Measurements from ENCODE around the gene ITPA.

ITPA gene

GRCh38 chr20:3243718-3244358 lies 34.5 kb downstream of the ITPA start:
- DNase-seq (ENCODE audit: low read depth in 3 of 3, low spot score in 1 of 3) = no peak

DNA sequence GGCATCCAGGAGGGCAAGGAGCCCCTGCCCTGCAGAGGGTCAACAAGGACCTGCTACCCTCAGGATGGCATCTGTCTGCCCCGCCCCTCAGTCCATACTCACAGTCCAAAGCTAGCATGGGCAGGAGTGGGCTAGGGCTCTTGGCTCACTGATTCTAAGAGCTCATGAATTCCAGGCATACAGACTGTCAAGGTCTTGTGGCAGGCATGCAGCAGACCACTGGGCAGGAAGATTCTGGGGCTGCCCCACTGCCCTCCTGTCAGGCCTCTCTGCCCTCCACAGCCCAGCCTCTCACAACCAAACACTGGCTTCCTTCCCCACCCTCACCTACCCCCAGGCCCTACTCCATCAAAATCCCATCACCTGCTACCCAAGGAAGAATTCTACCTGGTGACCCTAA lies 35.3 kb downstream of the ITPA start:
- DNase-seq (ENCODE audit: low read depth in 3 of 3, low spot score in 1 of 3) = no peak

DNA sequence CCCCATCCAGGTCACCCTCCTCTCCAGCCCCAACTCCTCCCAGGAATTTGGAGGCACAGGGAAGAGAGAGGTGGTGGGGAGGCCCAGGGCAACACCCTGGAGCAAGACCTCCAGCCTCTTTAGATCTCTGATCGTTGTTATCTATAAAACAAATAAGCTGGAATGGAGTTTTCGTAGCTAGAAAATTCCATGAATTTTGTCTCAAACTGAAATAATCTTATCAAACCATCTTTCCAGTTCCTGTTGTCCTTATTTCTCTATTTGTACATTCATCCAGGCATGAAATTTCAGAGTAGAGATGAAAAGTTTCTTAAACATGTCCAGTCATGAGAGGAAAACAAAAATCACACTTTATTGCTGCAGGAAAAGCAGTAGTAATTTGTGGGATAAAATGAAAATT lies 35.9 kb downstream of the ITPA start:
- no peak for DNase-seq (ENCODE audit: low read depth in 3 of 3, low spot score in 1 of 3)

GRCh38 chr20:3245711-3246110 lies 36.4 kb downstream of the ITPA start:
- DNase-seq (ENCODE audit: low read depth in 3 of 3, low spot score in 1 of 3) = no peak

DNA sequence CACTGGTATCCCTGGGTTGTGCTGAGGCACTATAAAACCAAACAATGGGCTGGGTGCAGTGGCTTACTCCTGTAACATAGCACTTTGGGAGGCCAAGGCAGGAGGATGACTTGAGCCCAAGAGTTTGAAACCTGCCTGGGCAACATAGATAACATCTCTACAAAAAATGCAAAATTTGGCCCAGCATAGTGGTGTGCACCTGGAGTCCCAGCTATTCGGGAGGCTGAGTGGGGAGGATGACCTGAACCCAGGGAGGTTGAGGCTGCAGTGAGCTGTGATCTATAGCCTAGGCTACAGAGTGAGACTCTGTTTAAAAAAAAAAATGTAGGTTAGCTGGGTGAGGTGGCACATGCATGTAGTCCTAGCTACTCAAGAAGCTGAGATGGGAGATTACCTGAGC lies 37.4 kb downstream of the ITPA start:
- no peak for DNase-seq (ENCODE audit: low read depth in 3 of 3, low spot score in 1 of 3)

- no peak for DNase-seq (ENCODE audit: low read depth in 3 of 3, low spot score in 1 of 3)
Measured at GRCh38 chr20:3247638-3248037, 38.3 kb downstream of the ITPA start.

GRCh38 chr20:3248167-3248992 lies 39.1 kb downstream of the ITPA start:
- no peak for DNase-seq (ENCODE audit: low read depth in 3 of 3, low spot score in 1 of 3)

GRCh38 chr20:3248993-3249347 lies 39.7 kb downstream of the ITPA start:
- no peak for DNase-seq (ENCODE audit: low read depth in 3 of 3, low spot score in 1 of 3)

- DNase-seq (ENCODE audit: low read depth in 3 of 3, low spot score in 1 of 3) = no peak
Measured at GRCh38 chr20:3250091-3250504, 40.8 kb downstream of the ITPA start.

- DNase-seq (ENCODE audit: low read depth in 3 of 3, low spot score in 1 of 3) = no peak
Measured at GRCh38 chr20:3251806-3252205, 42.5 kb downstream of the ITPA start.

GRCh38 chr20:3255728-3256127 lies 46.4 kb downstream of the ITPA start:
- DNase-seq (ENCODE audit: low read depth in 3 of 3, low spot score in 1 of 3) = no peak

- no peak for DNase-seq (ENCODE audit: low read depth in 3 of 3, low spot score in 1 of 3)
Measured at GRCh38 chr20:3258429-3258828, 49.1 kb downstream of the ITPA start.

DNA sequence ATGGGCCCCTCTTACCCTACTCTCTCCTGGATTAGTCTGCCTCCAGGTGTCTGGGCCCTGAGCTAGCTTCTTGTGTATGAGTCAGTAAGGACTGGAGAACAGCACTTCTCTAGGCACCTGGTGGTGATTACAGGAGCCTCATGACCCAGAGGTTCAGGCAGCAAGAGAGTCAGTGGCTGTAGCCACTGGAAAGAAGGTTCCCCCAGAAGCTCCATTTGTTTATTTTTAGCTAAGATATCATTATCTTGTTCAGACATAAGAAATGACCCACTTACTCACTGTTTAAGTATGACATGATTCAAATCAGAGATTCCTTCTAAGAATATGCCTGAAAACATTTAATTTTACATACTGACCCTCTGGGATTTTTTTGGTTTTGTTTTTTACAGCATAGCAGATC lies 53.3 kb downstream of the ITPA start:
- no peak for DNase-seq (ENCODE audit: low read depth in 3 of 3, low spot score in 1 of 3)

DNA sequence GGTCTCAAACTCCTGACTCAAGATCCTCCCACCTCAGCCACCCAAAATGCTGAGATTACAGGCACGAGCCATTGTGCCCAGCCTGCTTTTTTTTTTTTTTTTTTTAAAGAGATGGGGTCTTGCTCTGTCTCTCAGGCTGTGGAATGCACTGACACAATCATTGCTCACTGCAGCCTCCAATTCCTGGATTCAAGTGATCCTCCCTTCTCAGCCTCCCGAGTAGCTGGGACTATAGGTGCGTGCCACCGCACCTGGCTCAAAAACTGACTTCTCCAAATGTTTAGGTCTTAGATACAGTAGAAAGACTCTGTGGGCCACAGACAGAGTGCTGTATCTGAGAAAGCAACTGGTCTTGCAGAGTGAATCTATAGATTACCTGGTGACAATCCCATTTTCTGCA lies 60.8 kb downstream of the ITPA start:
- no peak for DNase-seq (ENCODE audit: low read depth in 3 of 3, low spot score in 1 of 3)

GRCh38 chr20:3273371-3273770 lies 64.1 kb downstream of the ITPA start:
- no peak for DNase-seq (ENCODE audit: low read depth in 3 of 3, low spot score in 1 of 3)
